CD14-positive monocyte (primary cell): Measurements from ENCODE around the gene SH3RF3. TPM values are rescaled to one million over a fixed set of nuclear protein-coding genes. Genes with fewer than 3 reads are reported as not detected.

ENCODE experiments used
- DNase-seq, 3 donors: peaks; one replicate each; pipeline ENCODE4 v3.0.0-alpha.2; 2011 to 2022
- H2AFZ ChIP-seq: 2 replicates; pipeline ENCODE4 v1.6.0; 2012; ENCODE audit warnings: mild to moderate bottlenecking, low read depth, low read length, inconsistent platforms; ENCODE audit not compliant: insufficient read depth, poor library complexity, severe bottlenecking
- H3K27ac ChIP-seq, 2 donors: 1 replicate in 1 of 2; 2 replicates in 1 of 2; pipeline ENCODE4 v1.5.1; 2012 to 2013; ENCODE audit warnings: low read length in 2 of 2, control low read depth in 1 of 2, inconsistent platforms in 1 of 2, low read depth in 1 of 2, mild to moderate bottlenecking in 1 of 2
- H3K27me3 ChIP-seq, 2 donors: one replicate each; pipeline versions ENCODE4 v1.6.0 to v1.6.1; 2011 to 2013; ENCODE audit warnings: low read length in 2 of 2; ENCODE audit not compliant: control insufficient read depth in 2 of 2, insufficient read depth in 2 of 2
- H3K36me3 ChIP-seq, 2 donors: replicated peaks in 1 of 2; 1 replicate in 1 of 2; 2 replicates in 1 of 2; pipeline versions ENCODE4 v1.5.1 to v1.6.1; 2012 to 2013; ENCODE audit warnings: low read length in 2 of 2, control low read depth in 1 of 2, inconsistent platforms in 1 of 2, mild to moderate bottlenecking in 1 of 2; ENCODE audit not compliant: insufficient read depth in 2 of 2, control insufficient read depth in 1 of 2
- H3K4me1 ChIP-seq, 2 donors: 1 replicate in 1 of 2; 2 replicates in 1 of 2; pipeline versions ENCODE4 v1.5.1 to v1.6.1; 2012 to 2013; ENCODE audit warnings: low read length in 2 of 2, control low read depth in 1 of 2, inconsistent platforms in 1 of 2, mild to moderate bottlenecking in 1 of 2, moderate library complexity in 1 of 2; ENCODE audit not compliant: insufficient read depth in 2 of 2, control insufficient read depth in 1 of 2
- H3K4me2 ChIP-seq: replicated peaks from 2 replicates; pipeline ENCODE3; 2012; ENCODE audit warnings: low read length, moderate library complexity, mild to moderate bottlenecking; ENCODE audit not compliant: poor library complexity, severe bottlenecking; ENCODE audit errors: extremely low read depth
- H3K4me3 ChIP-seq, 3 experiments: fragments of 200-600 bp in 1 of 3; sonication (generic) in 1 of 3; replicated peaks in 1 of 3; 1 replicate in 2 of 3; 2 replicates in 1 of 3; pipeline ENCODE4 v1.5.1; 2011 to 2013; ENCODE audit warnings: low read length in 3 of 3, mild to moderate bottlenecking in 3 of 3, control low read depth in 2 of 3, low read depth in 2 of 3, inconsistent platforms in 1 of 3, moderate library complexity in 1 of 3
- H3K79me2 ChIP-seq: 2 replicates; pipeline ENCODE4 v1.6.0; 2012; ENCODE audit warnings: mild to moderate bottlenecking, control low read depth, inconsistent platforms, low read length, moderate library complexity; ENCODE audit not compliant: insufficient read depth
- H3K9ac ChIP-seq: 2 replicates; pipeline ENCODE4 v1.6.0; 2017; ENCODE audit warnings: low read length, mild to moderate bottlenecking; ENCODE audit not compliant: insufficient read depth, poor library complexity, severe bottlenecking
- H3K9me3 ChIP-seq, 2 donors: replicated peaks in 1 of 2; 1 replicate in 1 of 2; 2 replicates in 1 of 2; pipeline versions ENCODE4 v1.5.1 to v1.6.1; 2012 to 2013; ENCODE audit warnings: low read length in 2 of 2, control low read depth in 1 of 2; ENCODE audit not compliant: control insufficient read depth in 1 of 2, insufficient read depth in 1 of 2
- H4K20me1 ChIP-seq: 2 replicates; pipeline ENCODE4 v1.6.0; 2012; ENCODE audit warnings: mild to moderate bottlenecking, low read length, control low read depth, moderate library complexity; ENCODE audit not compliant: insufficient read depth
- H3K27ac Mint-ChIP-seq, 7 donors: one replicate each; pipeline ENCODE4 v1.8.0; 2020; ENCODE audit warnings: mild to moderate bottlenecking in 7 of 7, mixed read lengths in 7 of 7, moderate library complexity in 6 of 7, inconsistent platforms in 2 of 7
- H3K27me3 Mint-ChIP-seq, 3 donors: one replicate each; pipeline ENCODE4 v1.8.0; 2021 to 2022; ENCODE audit warnings: low read depth in 3 of 3, mild to moderate bottlenecking in 3 of 3, mixed read lengths in 3 of 3, moderate library complexity in 3 of 3, inconsistent platforms in 1 of 3
- H3K36me3 Mint-ChIP-seq, 2 donors: one replicate each; pipeline ENCODE4 v1.8.0; 2020; ENCODE audit warnings: mixed read lengths in 2 of 2, inconsistent platforms in 1 of 2, mild to moderate bottlenecking in 1 of 2
- H3K4me1 Mint-ChIP-seq: one replicate; pipeline ENCODE4 v1.8.0; 2020; ENCODE audit warnings: mild to moderate bottlenecking, mixed read lengths
- H3K4me3 Mint-ChIP-seq, 2 donors: one replicate each; pipeline ENCODE4 v1.8.0; 2020; ENCODE audit warnings: mild to moderate bottlenecking in 2 of 2, mixed read lengths in 2 of 2, moderate library complexity in 1 of 2
- H3K9me3 Mint-ChIP-seq, 7 donors: one replicate each; pipeline ENCODE4 v1.8.0; 2020 to 2022; ENCODE audit warnings: mixed read lengths in 7 of 7, mild to moderate bottlenecking in 6 of 7, moderate library complexity in 6 of 7, inconsistent platforms in 2 of 7
- WGBS: methylation state at CpG from one replicate; pipeline ENCODE4 v1.1.5; 2013; ENCODE audit warnings: missing lambda C conversion rate; ENCODE audit not compliant: insufficient coverage; 5-methylcytosine and 5-hydroxymethylcytosine counted together
- intact Hi-C, 2 donors: fragments of 100-400 bp; cut with micrococcal nuclease; formaldehyde crosslinking; loops; one replicate each; pipeline versions ENCODE4 v1.15.0 to v1.15.1; 2023
- polyA plus RNA-seq, 3 donors: library from polyadenylated mRNA; depleted of rRNA in 1 of 3; unstranded in 2 of 3; stranded (reverse) in 1 of 3; fragments of 300-500 nt in 2 of 3; fragments of >200 nt in 1 of 3; fragmentation: Illumina TruSeq in 2 of 3; gene quantifications; 1 replicate in 2 of 3; 2 replicates in 1 of 3; pipeline ENCODE4 v1.2.3, GENCODE V29; 2012 to 2021
- TF ChIP-seq, protein P1 (sequence below): fragments of 200-600 bp; IDR thresholded peaks from one replicate; pipeline ENCODE4 v1.8.0; 2022; ENCODE audit warnings: antibody characterized with exemption, mild to moderate bottlenecking

Gene SH3RF3
- polyA plus RNA-seq, 3 donors = 0.25 to 0.75 (median 0.34) TPM

GRCh38 chr2:109421101-109421500 is 292.1 kb downstream of the SH3RF3 start:
- H3K4me3 Mint-ChIP-seq = no peak overlapping the region
- no peak overlapping the region for H2AFZ ChIP-seq

GRCh38 chr2:109421642-109422041 is 292.6 kb downstream of the SH3RF3 start:
- Histone ChIP-seq H2AFZ (no peak overlapping the region), H3K27me3 (no peaks in the 10 kb centered on the region), H3K9ac (no peak overlapping the region), H3K9me3 (no peaks in the 10 kb centered on the region), H4K20me1 (no peaks in the 10 kb centered on the region), H3K4me3 (no peak overlapping the region), H3K79me2 (no peaks in the 10 kb centered on the region), H3K4me2 (no peak overlapping the region), H3K4me1 (no peaks in the 10 kb centered on the region), H3K27ac (no peak overlapping the region), H3K36me3 (no peaks in the 10 kb centered on the region)
- H3K9me3 Mint-ChIP-seq = peaks cover 0 to 3% (median 0%) of the 10 kb centered on the region in 7 donors
- no CpG with 5 or more reads among the region's 3 CpGs for WGBS
- DNase-seq = no peak
- H3K36me3 Mint-ChIP-seq = no peaks in the 10 kb centered on the region
- no peak overlapping the region for H3K27ac Mint-ChIP-seq
- intact Hi-C loops = no loop called here
- peaks cover 0 to 2% (median 1%) of the 10 kb centered on the region in 3 donors for H3K27me3 Mint-ChIP-seq
- no peak overlapping the region for H3K4me3 Mint-ChIP-seq
- no peaks in the 10 kb centered on the region for H3K4me1 Mint-ChIP-seq
- TF ChIP-seq, protein P1, sequence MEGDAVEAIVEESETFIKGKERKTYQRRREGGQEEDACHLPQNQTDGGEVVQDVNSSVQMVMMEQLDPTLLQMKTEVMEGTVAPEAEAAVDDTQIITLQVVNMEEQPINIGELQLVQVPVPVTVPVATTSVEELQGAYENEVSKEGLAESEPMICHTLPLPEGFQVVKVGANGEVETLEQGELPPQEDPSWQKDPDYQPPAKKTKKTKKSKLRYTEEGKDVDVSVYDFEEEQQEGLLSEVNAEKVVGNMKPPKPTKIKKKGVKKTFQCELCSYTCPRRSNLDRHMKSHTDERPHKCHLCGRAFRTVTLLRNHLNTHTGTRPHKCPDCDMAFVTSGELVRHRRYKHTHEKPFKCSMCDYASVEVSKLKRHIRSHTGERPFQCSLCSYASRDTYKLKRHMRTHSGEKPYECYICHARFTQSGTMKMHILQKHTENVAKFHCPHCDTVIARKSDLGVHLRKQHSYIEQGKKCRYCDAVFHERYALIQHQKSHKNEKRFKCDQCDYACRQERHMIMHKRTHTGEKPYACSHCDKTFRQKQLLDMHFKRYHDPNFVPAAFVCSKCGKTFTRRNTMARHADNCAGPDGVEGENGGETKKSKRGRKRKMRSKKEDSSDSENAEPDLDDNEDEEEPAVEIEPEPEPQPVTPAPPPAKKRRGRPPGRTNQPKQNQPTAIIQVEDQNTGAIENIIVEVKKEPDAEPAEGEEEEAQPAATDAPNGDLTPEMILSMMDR = no peak

More at GRCh38 chr2:109421101-109421500, 292.1 kb downstream of the SH3RF3 start:
- no peak overlapping the region for H3K9ac ChIP-seq
- no peaks in the 10 kb centered on the region for H3K27me3 ChIP-seq
- no peaks in the 10 kb centered on the region for H4K20me1 ChIP-seq
- Mint-ChIP-seq H3K27ac (no peak overlapping the region), H3K4me1 (no peaks in the 10 kb centered on the region), H3K27me3 (peaks cover 0 to 2% (median 1%) of the 10 kb centered on the region in 3 donors), H3K9me3 (peaks cover 0 to 3% (median 0%) of the 10 kb centered on the region in 7 donors), H3K36me3 (no peaks in the 10 kb centered on the region)
- H3K4me2 ChIP-seq = no peak overlapping the region
- no peaks in the 10 kb centered on the region for H3K4me1 ChIP-seq
- no peaks in the 10 kb centered on the region for H3K9me3 ChIP-seq
- no peaks in the 10 kb centered on the region for H3K36me3 ChIP-seq
- H3K27ac ChIP-seq = no peak overlapping the region
- TF ChIP-seq, protein P1 = no peak
- intact Hi-C loops = no loop called here
- DNase-seq = no peak
- H3K4me3 ChIP-seq = no peak overlapping the region
- 90% methylated on average over 1 of the region's 3 CpGs for WGBS
- H3K79me2 ChIP-seq = no peaks in the 10 kb centered on the region
